ENCODE measurements around the gene TCP11L1.

TCP11L1 gene

DNA sequence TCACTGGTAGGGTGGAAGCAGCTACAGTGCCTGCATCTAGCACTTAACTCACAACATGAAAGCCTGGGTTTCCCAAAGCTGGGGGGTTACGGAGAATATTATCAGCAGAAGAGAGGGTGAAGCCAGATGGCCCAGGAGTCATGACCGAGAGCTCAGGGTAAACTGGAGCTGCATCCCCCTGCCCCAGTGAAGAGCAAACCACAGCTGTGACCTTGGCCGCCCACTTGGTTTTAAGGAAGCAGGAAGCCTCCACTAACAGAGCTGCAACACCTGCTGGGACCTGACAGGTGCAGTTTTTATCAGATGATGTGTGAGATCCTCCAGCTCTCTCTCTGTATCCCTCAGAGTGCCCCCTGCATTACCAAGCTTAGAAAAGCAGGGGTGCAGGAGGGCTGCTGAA is 20.9 kb downstream of the TCP11L1 start:
- H3K4me1 ChIP-seq (ENCODE audit: control insufficient read depth, insufficient read depth, low read length) = peaks cover 4% of the 10 kb centered on the region
- no peaks in the 10 kb centered on the region for H3K9me3 ChIP-seq (ENCODE audit: control insufficient read depth, low read length)
- H3K36me3 ChIP-seq (ENCODE audit: control insufficient read depth, insufficient read depth, low read length) = no peaks in the 10 kb centered on the region
- no peak overlapping the region for H3K4me3 ChIP-seq (ENCODE audit: low read length)
- no peaks in the 10 kb centered on the region for H3K27me3 ChIP-seq (ENCODE audit: control insufficient read depth, insufficient read depth, low read length)
- no peak overlapping the region for H3K9ac ChIP-seq (ENCODE audit: low read length)

- no peak overlapping the region for H3K9ac ChIP-seq (ENCODE audit: low read length)
- H3K9me3 ChIP-seq (ENCODE audit: control insufficient read depth, low read length) = no peaks in the 10 kb centered on the region
- H3K36me3 ChIP-seq (ENCODE audit: control insufficient read depth, insufficient read depth, low read length) = no peaks in the 10 kb centered on the region
- no peak overlapping the region for H3K4me3 ChIP-seq (ENCODE audit: low read length)
- H3K4me1 ChIP-seq (ENCODE audit: control insufficient read depth, insufficient read depth, low read length) = peaks cover 4% of the 10 kb centered on the region
- H3K27me3 ChIP-seq (ENCODE audit: control insufficient read depth, insufficient read depth, low read length) = no peaks in the 10 kb centered on the region
Measured at GRCh38 chr11:33062137-33062536, 22.8 kb downstream of the TCP11L1 start.

DNA sequence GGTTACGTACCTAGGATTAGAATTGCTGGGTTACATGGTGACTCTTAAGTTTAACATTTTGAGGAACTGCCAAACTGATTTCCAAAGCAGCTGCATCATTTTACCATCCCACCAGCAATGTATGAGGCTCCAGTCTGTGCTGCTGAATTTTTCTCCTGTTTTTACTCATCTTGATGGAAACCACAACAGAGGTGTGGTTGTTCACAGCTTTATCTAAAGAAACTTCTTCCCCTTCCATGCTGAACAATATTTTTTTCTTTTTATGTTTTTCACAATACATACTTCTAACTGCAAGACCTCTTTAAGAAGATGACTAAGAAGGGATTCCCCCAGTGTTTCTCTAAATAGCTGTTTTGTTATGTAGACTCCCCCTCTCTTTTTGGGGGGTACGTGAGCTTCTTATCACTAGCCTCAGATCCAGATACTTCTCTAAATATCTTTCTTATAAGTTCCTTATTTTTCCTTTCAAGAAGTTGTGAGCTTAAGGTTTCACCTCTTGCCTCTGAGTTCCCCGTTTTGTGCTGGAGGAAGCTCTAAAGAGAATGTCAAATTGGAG is 24.0 kb downstream of the TCP11L1 start:
- Histone ChIP-seq H3K36me3 (ENCODE audit: control insufficient read depth, insufficient read depth, low read length) (no peaks in the 10 kb centered on the region), H3K27me3 (ENCODE audit: control insufficient read depth, insufficient read depth, low read length) (no peaks in the 10 kb centered on the region)

DNA sequence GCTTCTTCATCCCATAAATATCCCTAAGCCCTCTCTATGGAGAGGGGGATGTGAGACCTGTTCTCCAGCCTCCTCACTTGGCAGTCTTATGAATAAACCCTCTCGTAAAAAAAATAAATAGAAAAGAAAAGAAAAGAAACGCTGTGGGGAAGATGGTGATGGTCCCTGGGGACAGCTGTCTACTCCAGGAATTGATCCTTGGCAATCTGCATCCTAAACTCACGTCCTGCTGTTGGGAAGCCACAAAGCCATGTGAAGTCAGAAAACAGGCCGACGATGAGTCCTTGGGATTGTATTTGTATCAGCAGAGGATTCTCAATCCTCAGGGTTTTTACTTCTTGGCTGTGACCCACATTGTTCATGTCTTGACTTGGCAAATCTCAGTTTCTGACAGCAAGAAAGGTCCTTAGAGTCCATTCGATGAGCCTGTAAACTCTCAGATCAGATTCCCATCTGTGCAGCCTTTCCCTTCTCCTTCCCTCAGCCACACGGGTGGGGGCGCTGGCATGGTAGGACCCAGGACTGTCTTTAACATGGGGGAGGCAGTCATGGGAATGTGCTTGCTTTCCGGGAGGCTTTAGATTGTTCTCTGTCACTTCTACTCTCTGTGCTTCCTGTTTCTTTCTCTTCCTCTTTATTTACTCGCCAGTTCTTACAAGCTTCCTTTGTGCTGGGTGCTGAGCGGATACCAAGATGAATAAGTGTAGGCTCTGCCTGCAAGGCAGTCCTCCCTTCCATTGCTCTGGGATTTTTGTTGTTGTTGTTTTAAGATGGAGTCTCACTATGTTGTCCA is 24.9 kb downstream of the TCP11L1 start:
- Histone ChIP-seq H3K4me1 (ENCODE audit: control insufficient read depth, insufficient read depth, low read length) (peaks cover 4% of the 10 kb centered on the region), H3K36me3 (ENCODE audit: control insufficient read depth, insufficient read depth, low read length) (no peaks in the 10 kb centered on the region)

More for the DNA sequence above, 24.0 kb downstream of the TCP11L1 start:
- Histone ChIP-seq H3K9ac (ENCODE audit: low read length) (no peak overlapping the region), H3K4me1 (ENCODE audit: control insufficient read depth, insufficient read depth, low read length) (peaks cover 4% of the 10 kb centered on the region), H3K4me3 (ENCODE audit: low read length) (no peak overlapping the region), H3K9me3 (ENCODE audit: control insufficient read depth, low read length) (no peaks in the 10 kb centered on the region)

GRCh38 chr11:33064866-33065265 is 25.5 kb downstream of the TCP11L1 start:
- no peaks in the 10 kb centered on the region for H3K36me3 ChIP-seq (ENCODE audit: control insufficient read depth, insufficient read depth, low read length)
- no peak overlapping the region for H3K9ac ChIP-seq (ENCODE audit: low read length)
- H3K4me1 ChIP-seq (ENCODE audit: control insufficient read depth, insufficient read depth, low read length) = peaks cover 4% of the 10 kb centered on the region
- no peak overlapping the region for H3K4me3 ChIP-seq (ENCODE audit: low read length)
- H3K9me3 ChIP-seq (ENCODE audit: control insufficient read depth, low read length) = no peaks in the 10 kb centered on the region
- no peaks in the 10 kb centered on the region for H3K27me3 ChIP-seq (ENCODE audit: control insufficient read depth, insufficient read depth, low read length)

More for the DNA sequence above, 24.9 kb downstream of the TCP11L1 start:
- no peaks in the 10 kb centered on the region for H3K27me3 ChIP-seq (ENCODE audit: control insufficient read depth, insufficient read depth, low read length)
- no peak overlapping the region for H3K4me3 ChIP-seq (ENCODE audit: low read length)
- no peak overlapping the region for H3K9ac ChIP-seq (ENCODE audit: low read length)
- no peaks in the 10 kb centered on the region for H3K9me3 ChIP-seq (ENCODE audit: control insufficient read depth, low read length)

GRCh38 chr11:33065445-33066178 is 26.2 kb downstream of the TCP11L1 start:
- H3K27me3 ChIP-seq (ENCODE audit: control insufficient read depth, insufficient read depth, low read length) = no peaks in the 10 kb centered on the region
- H3K4me3 ChIP-seq (ENCODE audit: low read length) = no peak overlapping the region
- no peaks in the 10 kb centered on the region for H3K36me3 ChIP-seq (ENCODE audit: control insufficient read depth, insufficient read depth, low read length)
- H3K9ac ChIP-seq (ENCODE audit: low read length) = no peak overlapping the region
- H3K9me3 ChIP-seq (ENCODE audit: control insufficient read depth, low read length) = no peaks in the 10 kb centered on the region
- peaks cover 4% of the 10 kb centered on the region for H3K4me1 ChIP-seq (ENCODE audit: control insufficient read depth, insufficient read depth, low read length)

DNA sequence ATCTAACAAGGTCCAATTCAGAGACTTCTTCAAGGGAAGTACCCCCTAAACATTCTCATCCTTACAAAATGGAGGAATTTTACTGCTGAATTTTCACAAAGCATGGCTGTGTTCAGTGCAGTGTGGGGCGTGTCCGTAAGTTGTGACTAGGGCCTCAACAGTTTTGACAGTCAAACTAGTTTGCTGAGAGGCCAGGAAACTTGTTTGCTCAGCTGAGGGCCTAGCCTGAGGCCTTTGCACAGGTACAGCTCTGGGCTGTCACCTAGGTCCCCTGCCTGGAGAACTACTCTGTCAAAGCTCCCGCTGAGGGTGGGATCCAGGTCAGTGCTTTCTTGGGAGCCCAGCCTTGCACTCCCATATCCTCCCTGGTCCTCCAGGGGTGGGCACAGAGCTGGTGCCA is 27.9 kb downstream of the TCP11L1 start:
- H3K4me1 ChIP-seq (ENCODE audit: control insufficient read depth, insufficient read depth, low read length) = no peaks in the 10 kb centered on the region
- H3K36me3 ChIP-seq (ENCODE audit: control insufficient read depth, insufficient read depth, low read length) = no peaks in the 10 kb centered on the region
- H3K4me3 ChIP-seq (ENCODE audit: low read length) = no peak overlapping the region
- H3K27me3 ChIP-seq (ENCODE audit: control insufficient read depth, insufficient read depth, low read length) = no peaks in the 10 kb centered on the region
- H3K9me3 ChIP-seq (ENCODE audit: control insufficient read depth, low read length) = no peaks in the 10 kb centered on the region
- H3K9ac ChIP-seq (ENCODE audit: low read length) = no peak overlapping the region

DNA sequence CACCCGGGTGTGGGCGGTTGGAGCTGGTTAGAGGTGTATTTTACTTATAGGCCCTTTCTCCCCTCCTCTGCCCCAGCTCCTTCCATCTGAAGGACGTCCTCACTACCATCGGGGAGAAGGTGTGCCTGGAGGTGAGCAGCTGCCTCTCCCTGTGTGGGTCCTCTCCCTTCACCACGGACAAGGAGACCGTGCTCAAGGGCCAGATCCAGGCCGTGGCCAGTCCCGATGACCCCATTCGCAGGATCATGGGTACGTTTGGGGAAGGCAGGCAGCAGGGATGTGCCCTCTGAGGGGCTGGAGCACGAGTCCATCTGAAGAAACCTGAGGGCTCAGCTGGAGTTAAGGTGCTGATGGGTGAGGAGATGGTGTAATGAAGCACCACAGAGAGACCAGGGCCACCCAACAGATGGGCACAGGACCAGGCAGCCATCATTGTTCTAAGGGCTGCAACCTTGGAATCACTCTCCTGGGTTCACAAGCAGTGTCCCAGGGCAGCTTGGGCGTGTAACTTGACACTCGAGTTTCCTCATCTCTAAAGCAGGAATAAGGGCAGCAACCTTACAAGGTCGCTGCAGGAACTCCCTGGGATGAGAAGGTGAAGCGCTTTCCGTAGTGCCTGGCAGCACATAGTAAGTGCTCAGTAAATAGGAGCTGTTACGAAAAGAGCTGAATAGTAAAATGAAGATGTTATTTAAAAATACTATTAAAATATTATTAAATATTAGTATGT is 29.4 kb downstream of the TCP11L1 start:
- H3K36me3 ChIP-seq (ENCODE audit: control insufficient read depth, insufficient read depth, low read length) = no peaks in the 10 kb centered on the region

GRCh38 chr11:33072465-33072864 is 33.1 kb downstream of the TCP11L1 start:
- no peak overlapping the region for H3K9ac ChIP-seq (ENCODE audit: low read length)
- H3K9me3 ChIP-seq (ENCODE audit: control insufficient read depth, low read length) = no peaks in the 10 kb centered on the region
- H3K27me3 ChIP-seq (ENCODE audit: control insufficient read depth, insufficient read depth, low read length) = no peaks in the 10 kb centered on the region
- H3K36me3 ChIP-seq (ENCODE audit: control insufficient read depth, insufficient read depth, low read length) = no peaks in the 10 kb centered on the region
- no peaks in the 10 kb centered on the region for H3K4me1 ChIP-seq (ENCODE audit: control insufficient read depth, insufficient read depth, low read length)
- no peak overlapping the region for H3K4me3 ChIP-seq (ENCODE audit: low read length)

More for the DNA sequence above, 29.4 kb downstream of the TCP11L1 start:
- Histone ChIP-seq H3K4me1 (ENCODE audit: control insufficient read depth, insufficient read depth, low read length) (no peaks in the 10 kb centered on the region), H3K4me3 (ENCODE audit: low read length) (no peak overlapping the region), H3K9ac (ENCODE audit: low read length) (no peak overlapping the region), H3K27me3 (ENCODE audit: control insufficient read depth, insufficient read depth, low read length) (no peaks in the 10 kb centered on the region), H3K9me3 (ENCODE audit: control insufficient read depth, low read length) (no peaks in the 10 kb centered on the region)

DNA sequence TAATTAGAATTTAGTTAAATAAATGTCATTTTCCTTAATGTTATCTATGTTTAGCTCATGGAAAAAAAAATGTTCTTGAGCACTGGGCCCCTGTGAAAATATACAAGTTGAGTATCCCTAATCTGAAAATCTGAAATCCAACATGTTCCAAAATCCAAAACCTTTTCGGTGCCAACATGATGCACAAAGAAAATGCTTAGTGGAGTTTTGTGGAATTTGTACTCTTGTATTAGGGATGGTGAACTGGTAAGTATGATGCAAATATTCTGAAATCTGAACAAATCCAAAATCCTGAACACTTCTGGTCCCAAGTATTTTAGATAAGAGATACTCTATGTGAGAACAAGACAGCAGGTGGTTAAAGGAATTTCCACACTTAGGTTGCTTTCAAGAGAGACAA is 44.5 kb downstream of the TCP11L1 start:
- Histone ChIP-seq H3K4me1 (ENCODE audit: control insufficient read depth, insufficient read depth, low read length) (no peaks in the 10 kb centered on the region), H3K36me3 (ENCODE audit: control insufficient read depth, insufficient read depth, low read length) (no peaks in the 10 kb centered on the region), H3K9me3 (ENCODE audit: control insufficient read depth, low read length) (no peaks in the 10 kb centered on the region), H3K4me3 (ENCODE audit: low read length) (no peak overlapping the region), H3K27me3 (ENCODE audit: control insufficient read depth, insufficient read depth, low read length) (no peaks in the 10 kb centered on the region), H3K9ac (ENCODE audit: low read length) (no peak overlapping the region)

- Histone ChIP-seq H3K27me3 (ENCODE audit: control insufficient read depth, insufficient read depth, low read length) (no peaks in the 10 kb centered on the region), H3K4me1 (ENCODE audit: control insufficient read depth, insufficient read depth, low read length) (no peaks in the 10 kb centered on the region), H3K9ac (ENCODE audit: low read length) (no peak overlapping the region), H3K9me3 (ENCODE audit: control insufficient read depth, low read length) (no peaks in the 10 kb centered on the region), H3K4me3 (ENCODE audit: low read length) (no peak overlapping the region), H3K36me3 (ENCODE audit: control insufficient read depth, insufficient read depth, low read length) (no peaks in the 10 kb centered on the region)
Measured at GRCh38 chr11:33086017-33086416, 46.6 kb downstream of the TCP11L1 start.

- no peaks in the 10 kb centered on the region for H3K27me3 ChIP-seq (ENCODE audit: control insufficient read depth, insufficient read depth, low read length)
- no peak overlapping the region for H3K4me3 ChIP-seq (ENCODE audit: low read length)
- no peaks in the 10 kb centered on the region for H3K4me1 ChIP-seq (ENCODE audit: control insufficient read depth, insufficient read depth, low read length)
- no peaks in the 10 kb centered on the region for H3K9me3 ChIP-seq (ENCODE audit: control insufficient read depth, low read length)
- H3K36me3 ChIP-seq (ENCODE audit: control insufficient read depth, insufficient read depth, low read length) = no peaks in the 10 kb centered on the region
- H3K9ac ChIP-seq (ENCODE audit: low read length) = no peak overlapping the region
Measured at GRCh38 chr11:33089776-33090175, 50.4 kb downstream of the TCP11L1 start.

All from mucosa of stomach (tissue), 1 donor.